Mononuclear cell (primary cell): ENCODE measurements around the gene SLC19A2. TPM values are rescaled to one million over a fixed set of nuclear protein-coding genes. Genes with fewer than 3 reads are reported as not detected.

ENCODE experiments used
- H3K27me3 ChIP-seq: 2 replicates; pipeline ENCODE4 v1.6.0; 2011; ENCODE audit warnings: low read length, control low read depth; ENCODE audit not compliant: insufficient read depth
- H3K4me1 ChIP-seq: 2 replicates; pipeline ENCODE4 v1.5.1; 2011; ENCODE audit warnings: mild to moderate bottlenecking, low read length, control low read depth; ENCODE audit not compliant: insufficient read depth
- H3K4me3 ChIP-seq: 2 replicates; pipeline ENCODE4 v1.5.1; 2011; ENCODE audit warnings: mild to moderate bottlenecking, low read length, moderate library complexity
- H3K9me3 ChIP-seq: 2 replicates; pipeline ENCODE4 v1.5.1; 2011; ENCODE audit warnings: low read depth, mild to moderate bottlenecking, control low read depth, low read length
- total RNA-seq: library from RNA; depleted of rRNA; stranded (reverse); fragments of >200 nt; gene quantifications from one replicate; pipeline ENCODE4 v1.2.3, GENCODE V29; 2012

SLC19A2 gene
- total RNA-seq, 1 donor = 7.0 TPM

GRCh38 chr1:169468982-169469381, 16.8 kb downstream of the SLC19A2 start:
- no peaks in the 10 kb centered on the region for H3K27me3 ChIP-seq
- H3K4me3 ChIP-seq = no peak overlapping the region
- H3K4me1 ChIP-seq = peaks cover 5% of the 10 kb centered on the region
- no peaks in the 10 kb centered on the region for H3K9me3 ChIP-seq

DNA sequence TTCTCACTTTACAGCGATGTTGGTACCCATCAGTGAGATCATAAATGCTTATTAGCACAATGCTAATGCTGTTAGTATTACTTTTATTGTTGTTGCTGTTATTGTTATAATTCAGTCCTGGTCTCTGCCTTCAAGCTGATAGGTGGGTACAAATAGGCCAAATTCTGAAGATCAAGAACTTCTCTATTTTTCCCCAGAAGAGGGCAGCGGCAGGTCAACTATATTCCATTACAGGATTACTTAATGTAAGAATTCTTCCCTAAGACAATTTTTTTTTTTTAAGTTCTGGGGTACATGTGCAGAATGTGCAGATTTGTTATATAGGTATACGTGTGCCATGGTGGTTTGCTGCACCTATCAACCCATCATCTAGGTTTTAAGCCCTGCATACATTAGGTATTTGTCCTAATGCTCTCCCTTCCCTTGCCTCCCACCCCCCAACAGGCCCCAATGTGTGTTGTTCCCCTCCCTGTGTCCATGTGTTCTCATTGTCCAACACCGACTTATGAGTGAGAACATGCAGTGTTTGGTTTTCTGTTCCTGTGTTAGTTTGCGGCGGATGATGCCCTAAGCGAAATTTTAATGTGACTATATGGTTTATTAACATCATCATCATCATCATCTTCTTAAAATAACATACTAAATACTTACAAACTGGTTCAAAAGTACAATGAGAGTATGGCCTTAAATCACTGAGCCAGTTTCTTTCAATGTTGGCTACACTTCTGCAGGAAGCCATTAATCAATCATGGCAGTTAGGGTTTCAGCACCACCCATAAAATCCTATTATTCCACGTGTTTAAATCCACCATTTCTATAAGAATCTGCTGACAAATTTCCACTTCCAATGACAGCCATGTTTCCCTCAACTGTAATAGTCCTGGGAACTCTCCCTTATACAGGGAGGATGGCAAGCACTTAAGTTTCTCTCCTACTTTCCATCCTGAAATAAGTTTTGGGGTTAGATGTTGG, 19.2 kb downstream of the SLC19A2 start:
- Histone ChIP-seq H3K9me3 (no peaks in the 10 kb centered on the region), H3K4me1 (no peaks in the 10 kb centered on the region), H3K27me3 (no peaks in the 10 kb centered on the region), H3K4me3 (no peak overlapping the region)

- H3K4me3 ChIP-seq = no peak overlapping the region
- peaks cover 4% of the 10 kb centered on the region for H3K4me1 ChIP-seq
- no peaks in the 10 kb centered on the region for H3K9me3 ChIP-seq
- H3K27me3 ChIP-seq = no peaks in the 10 kb centered on the region
These were observed 20.5 kb downstream of the SLC19A2 start for GRCh38 chr1:169465281-169465680.

- Histone ChIP-seq H3K4me3 (no peak overlapping the region), H3K4me1 (peaks cover 12% of the 10 kb centered on the region), H3K9me3 (peaks cover 3% of the 10 kb centered on the region), H3K27me3 (peaks cover 4% of the 10 kb centered on the region)
These were observed 23.4 kb downstream of the SLC19A2 start for GRCh38 chr1:169462385-169462784.

DNA sequence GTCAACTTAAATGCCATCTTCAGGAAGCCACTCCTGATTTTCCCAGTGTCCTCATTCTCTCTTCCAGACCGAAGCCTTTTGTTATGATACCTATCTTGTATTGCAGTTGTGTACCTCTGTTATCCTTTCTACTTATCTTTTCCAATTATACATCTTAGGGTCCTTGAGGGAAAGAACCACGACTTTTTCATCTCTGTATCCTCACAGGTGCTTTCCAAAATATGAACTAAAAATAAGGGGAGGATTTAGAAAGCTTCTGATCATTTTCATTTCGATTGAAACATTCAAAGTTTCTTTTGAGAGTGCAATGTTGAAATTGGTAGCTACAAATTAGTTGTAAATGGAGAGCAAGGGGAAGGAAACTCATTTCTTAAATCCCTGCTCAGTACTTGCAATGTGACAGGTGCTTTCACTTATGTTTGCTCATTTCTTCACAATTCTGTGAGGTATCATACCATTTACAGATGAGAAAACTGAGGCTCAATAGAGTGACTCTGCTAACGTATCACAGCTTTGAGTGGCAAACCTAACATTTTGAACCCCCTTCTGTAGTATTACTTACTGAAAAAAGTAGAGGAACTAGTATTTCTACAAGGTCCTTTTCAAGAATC, 24.2 kb downstream of the SLC19A2 start:
- Histone ChIP-seq H3K27me3 (peaks cover 8% of the 10 kb centered on the region), H3K4me1 (peaks cover 12% of the 10 kb centered on the region), H3K4me3 (no peak overlapping the region), H3K9me3 (peaks cover 12% of the 10 kb centered on the region)

DNA sequence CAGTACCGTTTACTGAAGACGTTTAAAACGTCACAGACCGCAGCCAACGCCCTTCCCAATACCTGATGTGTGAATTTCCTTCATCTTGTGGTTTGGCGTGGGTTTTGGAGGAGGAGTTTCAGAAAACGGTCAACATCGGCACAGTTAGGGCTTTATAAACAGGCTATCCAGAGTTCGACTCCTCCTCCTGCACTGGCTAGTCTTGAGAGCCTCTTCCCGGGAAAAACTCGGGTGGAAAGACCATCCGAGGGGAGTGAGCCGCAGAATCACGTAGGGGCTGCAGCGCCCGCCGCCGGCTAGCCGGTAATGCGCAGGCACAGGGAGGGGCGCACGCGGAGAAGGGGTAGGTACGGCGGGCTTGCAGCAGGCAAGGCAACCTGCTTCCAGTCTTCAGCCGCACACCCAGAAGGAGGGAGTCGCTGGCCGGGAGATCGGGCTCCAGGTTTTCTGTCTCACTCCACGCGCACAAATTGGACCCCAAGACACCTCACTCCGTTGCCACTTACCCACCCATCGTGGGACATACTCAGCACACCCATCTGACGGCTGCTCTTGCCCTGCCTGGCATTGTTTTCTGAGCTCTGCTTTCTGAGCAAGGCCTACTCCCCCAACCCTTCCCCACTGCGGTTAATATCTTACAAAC, 25.4 kb downstream of the SLC19A2 start:
- H3K27me3 ChIP-seq = peaks cover 8% of the 10 kb centered on the region
- H3K4me1 ChIP-seq = peaks cover 12% of the 10 kb centered on the region
- H3K4me3 ChIP-seq = peak overlapping the region; percentile 38
- peaks cover 15% of the 10 kb centered on the region for H3K9me3 ChIP-seq

DNA sequence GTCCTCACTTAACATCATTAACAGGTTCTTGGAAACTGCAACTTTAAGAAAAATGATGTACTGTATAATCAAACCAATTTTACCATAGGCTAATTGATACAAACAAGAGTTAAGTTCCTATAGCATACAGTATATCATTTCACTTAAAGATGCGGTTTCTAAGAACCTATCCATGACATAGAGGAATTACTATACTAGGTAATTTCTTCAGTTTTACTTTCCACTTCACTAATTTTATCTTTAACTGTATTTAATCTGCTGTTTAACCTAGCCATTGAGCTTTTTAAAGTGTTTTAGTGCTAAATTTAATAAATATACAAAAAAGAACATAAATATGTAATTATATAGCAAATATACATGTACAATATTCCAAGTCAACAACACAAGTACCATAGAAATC, 28.3 kb downstream of the SLC19A2 start:
- Histone ChIP-seq H3K4me1 (peaks cover 12% of the 10 kb centered on the region), H3K27me3 (peaks cover 8% of the 10 kb centered on the region), H3K4me3 (no peak overlapping the region)

GRCh38 chr1:169456029-169456428, 29.7 kb downstream of the SLC19A2 start:
- Histone ChIP-seq H3K4me1 (peaks cover 12% of the 10 kb centered on the region), H3K27me3 (peaks cover 8% of the 10 kb centered on the region), H3K9me3 (peaks cover 15% of the 10 kb centered on the region), H3K4me3 (no peak overlapping the region)

More for the DNA sequence above, 28.3 kb downstream of the SLC19A2 start:
- peaks cover 15% of the 10 kb centered on the region for H3K9me3 ChIP-seq

- Histone ChIP-seq H3K4me3 (no peak overlapping the region), H3K4me1 (no peaks in the 10 kb centered on the region), H3K9me3 (peaks cover 15% of the 10 kb centered on the region), H3K27me3 (peaks cover 4% of the 10 kb centered on the region)
These were observed 32.8 kb downstream of the SLC19A2 start for GRCh38 chr1:169452921-169453320.

- H3K4me1 ChIP-seq = no peaks in the 10 kb centered on the region
- no peaks in the 10 kb centered on the region for H3K27me3 ChIP-seq
- H3K9me3 ChIP-seq = peaks cover 1% of the 10 kb centered on the region
- no peak overlapping the region for H3K4me3 ChIP-seq
These were observed 34.4 kb downstream of the SLC19A2 start for GRCh38 chr1:169451218-169451824.

- Histone ChIP-seq H3K4me1 (no peaks in the 10 kb centered on the region), H3K27me3 (no peaks in the 10 kb centered on the region)
These were observed 41.8 kb downstream of the SLC19A2 start for GRCh38 chr1:169443923-169444322.

DNA sequence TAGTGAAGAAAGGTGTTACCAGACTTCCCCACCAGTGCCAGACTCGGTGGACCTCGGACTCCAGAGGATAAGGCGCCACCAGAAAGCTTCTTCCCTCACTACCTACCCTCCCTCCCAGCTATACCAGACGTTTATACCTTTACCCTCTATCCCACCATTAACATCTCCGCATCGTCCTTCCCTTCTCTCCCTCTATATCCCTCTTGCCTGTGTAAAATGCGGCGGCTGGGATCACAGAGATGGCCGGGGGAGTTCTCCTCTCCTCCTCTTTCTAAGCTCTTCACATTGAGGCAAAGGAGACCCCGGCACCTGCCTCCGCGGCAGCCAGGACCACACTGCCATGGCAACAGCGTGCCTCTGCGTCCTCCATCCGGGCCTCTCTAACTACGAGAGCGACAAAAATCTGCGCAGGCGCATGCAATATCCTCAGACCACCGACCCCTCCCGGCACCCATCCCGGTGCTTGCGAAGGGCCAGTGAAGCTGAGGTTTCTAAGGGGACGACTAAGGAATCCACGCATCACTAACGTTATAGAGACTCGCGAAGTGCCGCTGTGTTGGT, 58.6 kb downstream of the SLC19A2 start, which contains the start of gene CCDC181:
TSS of gene CCDC181 (minus strand) at position 394 of the 561 bp plus-strand sequence. CDS start 2,547 bp downstream, outside the sequence.
- peaks cover 8% of the 10 kb centered on the region for H3K4me1 ChIP-seq
- peaks cover 46% of the 10 kb centered on the region for H3K27me3 ChIP-seq
- peaks cover 2% of the 10 kb centered on the region for H3K9me3 ChIP-seq
- H3K4me3 ChIP-seq = peak within 1 kb of the TSS; percentile 18

More at GRCh38 chr1:169443923-169444322, 41.8 kb downstream of the SLC19A2 start:
- no peak overlapping the region for H3K4me3 ChIP-seq
- H3K9me3 ChIP-seq = no peaks in the 10 kb centered on the region

- H3K27me3 ChIP-seq = peaks cover 42% of the 10 kb centered on the region
- no peak overlapping the region for H3K4me3 ChIP-seq
- peaks cover 8% of the 10 kb centered on the region for H3K4me1 ChIP-seq
- H3K9me3 ChIP-seq = no peaks in the 10 kb centered on the region
These were observed 59.5 kb downstream of the SLC19A2 start for GRCh38 chr1:169426174-169426705.

DNA sequence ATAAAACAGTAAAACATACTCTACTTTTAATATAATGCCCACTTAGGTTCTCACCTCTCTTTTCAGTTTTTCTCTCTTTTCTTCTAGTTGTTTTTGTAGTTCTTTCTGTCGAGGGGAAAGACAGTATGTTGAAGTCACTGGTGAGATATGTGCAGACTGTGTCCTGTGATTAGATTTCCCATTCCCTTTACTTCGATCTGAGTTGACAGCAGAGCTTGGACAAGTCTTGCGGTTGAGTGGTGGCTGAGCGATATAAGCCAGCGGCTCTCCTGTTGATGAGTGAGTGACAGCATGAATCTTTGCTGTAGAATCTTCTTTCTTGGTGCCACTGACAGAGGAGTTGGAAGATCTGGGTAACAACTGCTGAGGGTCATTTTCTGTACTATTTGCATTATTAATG, 64.4 kb downstream of the SLC19A2 start:
- Histone ChIP-seq H3K27me3 (peaks cover 15% of the 10 kb centered on the region), H3K4me3 (no peak overlapping the region), H3K9me3 (no peaks in the 10 kb centered on the region), H3K4me1 (no peaks in the 10 kb centered on the region)
